Panc1 (cell line): Measurements from ENCODE around the gene CATSPER4. TPM values are rescaled to one million over a fixed set of nuclear protein-coding genes. Genes with fewer than 3 reads are reported as not detected.

ENCODE experiments used
- ATAC-seq: fragments of 200-7000 bp; cut with Tn5 transposase; 2 replicates; pipeline ENCODE4 v1.9.1; 2020; ENCODE audit warnings: mild to moderate bottlenecking, moderate library complexity
- BruUV-seq: library from RNA; stranded (reverse); fragments of 400-500 nt; replicated peaks from 2 replicates; lab custom pipeline; 2021; lab: Mats Ljungman, UMichigan
- CTCF ChIA-PET: fragments of 300-600 bp; sonication (Branson Sonifier 250); formaldehyde crosslinking; loops from one replicate; lab custom pipeline; 2022; ENCODE audit warnings: antibody characterized with exemption; lab: Charles Lee
- POLR2A ChIA-PET: fragments of 300-600 bp; sonication (Branson Sonifier 250); formaldehyde crosslinking; loops from one replicate; lab custom pipeline; 2022; ENCODE audit warnings: antibody characterized with exemption; lab: Charles Lee
- DNase-seq: peaks from one replicate; pipeline ENCODE4 v3.0.0-alpha.2; 2010; ENCODE audit warnings: low read depth, low spot score
- H3K27ac ChIP-seq: 2 replicates; pipeline ENCODE4 v1.5.1; 2011; ENCODE audit warnings: mild to moderate bottlenecking, low read length, inconsistent platforms
- H3K27me3 ChIP-seq: fragments of 200-500 bp; sonication (Bioruptor generic); 2 replicates; pipeline ENCODE4 v1.6.0; 2014; ENCODE audit warnings: low read length, inconsistent platforms; ENCODE audit not compliant: control insufficient read depth, insufficient read depth
- H3K36me3 ChIP-seq: fragments of 200-500 bp; sonication (Bioruptor generic); 2 replicates; pipeline ENCODE4 v1.5.1; 2014; ENCODE audit warnings: inconsistent platforms, mild to moderate bottlenecking, low read length, moderate library complexity; ENCODE audit not compliant: control insufficient read depth, insufficient read depth
- H3K4me1 ChIP-seq: 2 replicates; pipeline ENCODE4 v1.5.1; 2011; ENCODE audit warnings: inconsistent platforms, mild to moderate bottlenecking, low read length, moderate library complexity; ENCODE audit not compliant: control insufficient read depth, insufficient read depth
- H3K4me3 ChIP-seq, 2 experiments: 2 replicates each; pipeline ENCODE4 v1.5.1; 2011 to 2012; ENCODE audit warnings: low read depth in 2 of 2, low read length in 2 of 2, mild to moderate bottlenecking in 2 of 2, inconsistent platforms in 1 of 2, moderate library complexity in 1 of 2
- H3K9me3 ChIP-seq: fragments of 200-500 bp; sonication (Bioruptor generic); 2 replicates; pipeline ENCODE4 v1.5.1; 2014; ENCODE audit warnings: low read depth, mild to moderate bottlenecking, inconsistent platforms, low read length, moderate library complexity; ENCODE audit not compliant: control insufficient read depth, insufficient read depth
- POLR2AphosphoS5 ChIP-seq: IDR thresholded peaks from 2 replicates; pipeline ENCODE4 v1.6.1; 2012; ENCODE audit warnings: mild to moderate bottlenecking, low read depth, low read length, moderate library complexity
- SIN3A ChIP-seq: IDR thresholded peaks from 2 replicates; pipeline ENCODE4 v1.6.1; 2012; ENCODE audit warnings: low read depth, mild to moderate bottlenecking, low read length, moderate library complexity, borderline replicate concordance; ENCODE audit not compliant: insufficient read depth
- TCF7L2 ChIP-seq: IDR thresholded peaks from 2 replicates; pipeline ENCODE4 v1.6.1; 2011; ENCODE audit warnings: mild to moderate bottlenecking, low read depth, low read length, inconsistent platforms
- in situ Hi-C: cut with HindIII; loops from 2 replicates; pipeline ENCODE4 v1.10.0; 2016; ENCODE audit warnings: low sequenced_read_pairs, low pct_unique_long_range_greater_than_20kb
- intact Hi-C: fragments of 100-400 bp; cut with micrococcal nuclease; formaldehyde crosslinking; loops from one replicate; pipeline ENCODE4 v1.10.0; 2022; ENCODE audit not compliant: unreplicated experiment
- total RNA-seq: library from RNA; stranded (reverse); gene quantifications from one replicate; pipeline ENCODE4 v1.2.1, GENCODE V29; 2021; ENCODE audit not compliant: unreplicated experiment
- TF ChIP-seq, protein P1 (sequence below): fragments of 450-650 bp; IDR thresholded peaks from 2 replicates; pipeline ENCODE4 v1.5.1; 2017; ENCODE audit warnings: mild to moderate bottlenecking
- TF ChIP-seq, protein P2 (sequence below), 2 experiments: IDR thresholded peaks; 2 replicates each; pipeline ENCODE4 v1.6.1; 2011 to 2012; ENCODE audit warnings: low read depth in 2 of 2, control low read depth in 1 of 2, low read length in 1 of 2, mild to moderate bottlenecking in 1 of 2, moderate library complexity in 1 of 2; ENCODE audit not compliant: insufficient read depth in 1 of 2

CATSPER4 gene
- total RNA-seq, 1 experiment from 2014 or later = not detected

DNA sequence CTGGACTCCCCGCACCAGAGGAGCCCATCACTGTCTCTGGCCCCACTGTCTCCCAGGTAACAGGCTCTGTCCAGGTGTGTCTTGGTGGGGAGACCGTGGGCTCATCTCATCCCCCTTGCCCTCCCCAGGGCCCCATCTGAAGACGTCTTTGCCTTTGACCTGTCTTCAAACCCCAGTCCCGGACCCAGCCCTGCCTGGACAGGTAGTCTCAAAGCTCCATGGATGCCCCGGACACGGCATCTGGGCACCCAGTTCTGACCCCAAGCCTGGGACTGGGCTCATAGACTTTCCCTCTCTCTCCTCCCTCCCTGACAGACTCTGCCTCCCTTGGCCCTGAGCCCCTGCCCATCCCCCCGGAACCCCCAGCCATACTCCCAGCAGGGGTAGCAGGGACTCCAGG lies 6.3 kb upstream of the CATSPER4 start:
- ChIA-PET POLR2A (interaction anchor here (0.7 to 0.9 kb wide), 2 partner anchors 14 to 31 kb away, joined by 3 to 4 read pairs; partner anchors contain the start of gene ZNF593), CTCF (no interaction called here)
- in situ Hi-C loops = no loop called here
- H3K4me1 ChIP-seq = no peaks in the 10 kb centered on the region
- intact Hi-C loops = no loop called here
- no peaks in the 10 kb centered on the region for H3K9me3 ChIP-seq
- ATAC-seq (no peak), DNase-seq (no peak)
- no peaks in the 10 kb centered on the region for H3K36me3 ChIP-seq
- TF ChIP-seq, protein P1, sequence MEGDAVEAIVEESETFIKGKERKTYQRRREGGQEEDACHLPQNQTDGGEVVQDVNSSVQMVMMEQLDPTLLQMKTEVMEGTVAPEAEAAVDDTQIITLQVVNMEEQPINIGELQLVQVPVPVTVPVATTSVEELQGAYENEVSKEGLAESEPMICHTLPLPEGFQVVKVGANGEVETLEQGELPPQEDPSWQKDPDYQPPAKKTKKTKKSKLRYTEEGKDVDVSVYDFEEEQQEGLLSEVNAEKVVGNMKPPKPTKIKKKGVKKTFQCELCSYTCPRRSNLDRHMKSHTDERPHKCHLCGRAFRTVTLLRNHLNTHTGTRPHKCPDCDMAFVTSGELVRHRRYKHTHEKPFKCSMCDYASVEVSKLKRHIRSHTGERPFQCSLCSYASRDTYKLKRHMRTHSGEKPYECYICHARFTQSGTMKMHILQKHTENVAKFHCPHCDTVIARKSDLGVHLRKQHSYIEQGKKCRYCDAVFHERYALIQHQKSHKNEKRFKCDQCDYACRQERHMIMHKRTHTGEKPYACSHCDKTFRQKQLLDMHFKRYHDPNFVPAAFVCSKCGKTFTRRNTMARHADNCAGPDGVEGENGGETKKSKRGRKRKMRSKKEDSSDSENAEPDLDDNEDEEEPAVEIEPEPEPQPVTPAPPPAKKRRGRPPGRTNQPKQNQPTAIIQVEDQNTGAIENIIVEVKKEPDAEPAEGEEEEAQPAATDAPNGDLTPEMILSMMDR = no peak
- TF ChIP-seq TCF7L2 (no peak), SIN3A (no peak), POLR2AphosphoS5 (no peak)
- TF ChIP-seq, protein P2, sequence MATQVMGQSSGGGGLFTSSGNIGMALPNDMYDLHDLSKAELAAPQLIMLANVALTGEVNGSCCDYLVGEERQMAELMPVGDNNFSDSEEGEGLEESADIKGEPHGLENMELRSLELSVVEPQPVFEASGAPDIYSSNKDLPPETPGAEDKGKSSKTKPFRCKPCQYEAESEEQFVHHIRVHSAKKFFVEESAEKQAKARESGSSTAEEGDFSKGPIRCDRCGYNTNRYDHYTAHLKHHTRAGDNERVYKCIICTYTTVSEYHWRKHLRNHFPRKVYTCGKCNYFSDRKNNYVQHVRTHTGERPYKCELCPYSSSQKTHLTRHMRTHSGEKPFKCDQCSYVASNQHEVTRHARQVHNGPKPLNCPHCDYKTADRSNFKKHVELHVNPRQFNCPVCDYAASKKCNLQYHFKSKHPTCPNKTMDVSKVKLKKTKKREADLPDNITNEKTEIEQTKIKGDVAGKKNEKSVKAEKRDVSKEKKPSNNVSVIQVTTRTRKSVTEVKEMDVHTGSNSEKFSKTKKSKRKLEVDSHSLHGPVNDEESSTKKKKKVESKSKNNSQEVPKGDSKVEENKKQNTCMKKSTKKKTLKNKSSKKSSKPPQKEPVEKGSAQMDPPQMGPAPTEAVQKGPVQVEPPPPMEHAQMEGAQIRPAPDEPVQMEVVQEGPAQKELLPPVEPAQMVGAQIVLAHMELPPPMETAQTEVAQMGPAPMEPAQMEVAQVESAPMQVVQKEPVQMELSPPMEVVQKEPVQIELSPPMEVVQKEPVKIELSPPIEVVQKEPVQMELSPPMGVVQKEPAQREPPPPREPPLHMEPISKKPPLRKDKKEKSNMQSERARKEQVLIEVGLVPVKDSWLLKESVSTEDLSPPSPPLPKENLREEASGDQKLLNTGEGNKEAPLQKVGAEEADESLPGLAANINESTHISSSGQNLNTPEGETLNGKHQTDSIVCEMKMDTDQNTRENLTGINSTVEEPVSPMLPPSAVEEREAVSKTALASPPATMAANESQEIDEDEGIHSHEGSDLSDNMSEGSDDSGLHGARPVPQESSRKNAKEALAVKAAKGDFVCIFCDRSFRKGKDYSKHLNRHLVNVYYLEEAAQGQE (IDR thresholded peaks at IDR 0.05; ENCODE audit: insufficient read depth in 1 of 2, low read depth in 2 of 2, low read length in 1 of 2) = no peak
- BruUV-seq = no TSS peak
- H3K27me3 ChIP-seq = no peaks in the 10 kb centered on the region
- no peak overlapping the region for H3K4me3 ChIP-seq
- no peak overlapping the region for H3K27ac ChIP-seq

DNA sequence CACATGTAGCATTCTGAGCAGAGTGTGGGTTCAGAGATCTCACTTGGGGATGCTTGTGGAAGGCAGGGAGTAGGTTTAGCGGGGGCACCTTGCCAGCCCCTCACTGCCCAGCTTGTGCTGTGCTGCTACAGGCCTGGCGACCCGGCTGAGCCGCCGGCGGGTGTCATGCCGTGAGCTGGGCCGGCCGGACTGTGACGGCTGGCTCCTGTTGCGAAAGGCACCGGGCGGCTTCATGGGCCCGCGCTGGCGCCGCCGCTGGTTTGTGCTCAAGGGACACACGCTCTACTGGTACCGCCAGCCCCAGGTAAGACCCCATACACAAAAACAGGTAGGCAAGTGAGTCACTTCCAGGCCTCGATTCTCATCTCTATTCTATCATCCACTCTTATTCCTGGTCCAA lies 5.5 kb upstream of the CATSPER4 start:
- H3K9me3 ChIP-seq = no peaks in the 10 kb centered on the region
- H3K27ac ChIP-seq = no peak overlapping the region
- POLR2A ChIA-PET = no interaction called here
- H3K4me1 ChIP-seq = no peaks in the 10 kb centered on the region
- H3K36me3 ChIP-seq = no peaks in the 10 kb centered on the region
- in situ Hi-C loops (no loop called here), intact Hi-C loops (no loop called here)
- no peak overlapping the region for H3K4me3 ChIP-seq
- DNase-seq (no peak), ATAC-seq (no peak)
- no peaks in the 10 kb centered on the region for H3K27me3 ChIP-seq
- TF ChIP-seq, protein P1 = no peak
- no peak for TF ChIP-seq POLR2AphosphoS5
- no peak for TF ChIP-seq TCF7L2
- no peak for TF ChIP-seq SIN3A
- TF ChIP-seq, protein P2 (IDR thresholded peaks at IDR 0.05; ENCODE audit: insufficient read depth in 1 of 2, low read depth in 2 of 2, low read length in 1 of 2) = no peak
- BruUV-seq = no TSS peak
- CTCF ChIA-PET = no interaction called here
